Calu3 (cell line): ENCODE results near the gene TXNDC8. TPM values are rescaled to one million over a fixed set of nuclear protein-coding genes. Genes with fewer than 3 reads are reported as not detected.

Experiments
- BruUV-seq: library from RNA; stranded (reverse); fragments of 400-500 nt; replicated peaks from 2 replicates; lab custom pipeline; 2021; lab: Mats Ljungman, UMichigan
- CTCF ChIA-PET: fragments of 300-600 bp; sonication (Branson Sonifier 250); formaldehyde crosslinking; loops from one replicate; lab custom pipeline; 2022; ENCODE audit warnings: antibody characterized with exemption; lab: Charles Lee
- DNase-seq: peaks from one replicate; pipeline ENCODE4 v3.0.0; 2022
- H3K27ac Mint-ChIP-seq: one replicate; pipeline ENCODE4 v1.8.0; 2022; ENCODE audit warnings: mixed read lengths; ENCODE audit not compliant: unreplicated experiment
- H3K27me3 Mint-ChIP-seq: one replicate; pipeline ENCODE4 v1.8.0; 2022; ENCODE audit warnings: mixed read lengths; ENCODE audit not compliant: unreplicated experiment
- H3K36me3 Mint-ChIP-seq: one replicate; pipeline ENCODE4 v1.8.0; 2022; ENCODE audit warnings: mild to moderate bottlenecking, moderate library complexity, mixed read lengths; ENCODE audit not compliant: insufficient read depth, unreplicated experiment
- H3K4me1 Mint-ChIP-seq: one replicate; pipeline ENCODE4 v1.8.0; 2022; ENCODE audit warnings: mild to moderate bottlenecking, low read depth, mixed read lengths; ENCODE audit not compliant: unreplicated experiment
- H3K4me3 Mint-ChIP-seq: one replicate; pipeline ENCODE4 v1.8.0; 2022; ENCODE audit warnings: mild to moderate bottlenecking, low read depth, moderate library complexity, mixed read lengths; ENCODE audit not compliant: unreplicated experiment
- H3K9me3 Mint-ChIP-seq: one replicate; pipeline ENCODE4 v1.8.0; 2022; ENCODE audit warnings: low read depth, mixed read lengths; ENCODE audit not compliant: unreplicated experiment
- CTCF ChIP-seq: fragments of 200-600 bp; IDR thresholded peaks from one replicate; pipeline ENCODE4 v1.8.0; 2022; ENCODE audit warnings: antibody characterized with exemption; ENCODE audit not compliant: unreplicated experiment
- intact Hi-C: fragments of 100-400 bp; cut with micrococcal nuclease; formaldehyde crosslinking; loops from one replicate; pipeline ENCODE4 v1.10.0; 2022; ENCODE audit not compliant: unreplicated experiment
- total RNA-seq: library from RNA; stranded (reverse); gene quantifications from 2 replicates; pipeline ENCODE4 v1.2.3, GENCODE V29; 2022

TXNDC8 gene
- total RNA-seq, 1 experiment from 2014 or later: not detected

- H3K4me1 Mint-ChIP-seq: no peaks in the 10 kb centered on the region
- H3K27me3 Mint-ChIP-seq: no peaks in the 10 kb centered on the region
These were observed 28.0 kb downstream of the TXNDC8 start for GRCh38 chr9:110309681-110310080.

DNA sequence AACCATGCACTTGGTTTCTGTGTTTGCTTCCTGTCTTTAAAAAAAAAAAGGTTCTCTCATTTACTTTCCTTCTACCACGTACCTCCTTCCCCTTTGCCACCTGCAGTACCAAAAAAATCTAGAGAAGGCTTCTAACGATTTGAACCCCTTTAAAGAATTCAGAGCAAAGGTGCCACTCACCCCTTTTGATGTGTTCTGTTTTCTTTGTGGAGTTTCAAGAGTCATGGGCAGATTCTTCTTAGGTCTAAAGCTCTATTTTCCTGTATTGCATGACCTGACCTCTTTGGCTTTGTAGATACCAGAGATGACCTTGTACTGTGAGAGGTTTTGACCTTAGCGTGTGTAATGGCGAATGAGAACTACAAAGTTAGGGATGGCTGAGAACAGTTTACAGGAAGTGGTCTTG, 29.0 kb downstream of the TXNDC8 start:
- no peak for DNase-seq
- no peaks in the 10 kb centered on the region for H3K36me3 Mint-ChIP-seq

More at GRCh38 chr9:110309681-110310080, 28.0 kb downstream of the TXNDC8 start:
- TF ChIP-seq CTCF: no peak
- intact Hi-C loops: no loop called here
- Mint-ChIP-seq H3K36me3 (no peaks in the 10 kb centered on the region), H3K4me3 (no peak overlapping the region), H3K27ac (no peak overlapping the region), H3K9me3 (no peaks in the 10 kb centered on the region)
- no peak for DNase-seq
- CTCF ChIA-PET: no interaction called here
- BruUV-seq: no TSS peak

GRCh38 chr9:110307191-110307590, 30.5 kb downstream of the TXNDC8 start:
- H3K36me3 Mint-ChIP-seq: no peaks in the 10 kb centered on the region

More for the DNA sequence above, 29.0 kb downstream of the TXNDC8 start:
- no peak overlapping the region for H3K4me3 Mint-ChIP-seq
- H3K9me3 Mint-ChIP-seq: no peaks in the 10 kb centered on the region
- H3K27ac Mint-ChIP-seq: no peak overlapping the region
- intact Hi-C loops: no loop called here
- no peaks in the 10 kb centered on the region for H3K27me3 Mint-ChIP-seq
- CTCF ChIA-PET: no interaction called here
- H3K4me1 Mint-ChIP-seq: no peaks in the 10 kb centered on the region
- no TSS peak for BruUV-seq
- TF ChIP-seq CTCF: no peak

GRCh38 chr9:110303133-110303532, 34.5 kb downstream of the TXNDC8 start:
- no peak for TF ChIP-seq CTCF
- no peaks in the 10 kb centered on the region for H3K36me3 Mint-ChIP-seq
- no peaks in the 10 kb centered on the region for H3K9me3 Mint-ChIP-seq
- no peak for DNase-seq
- H3K27ac Mint-ChIP-seq: no peak overlapping the region
- H3K4me3 Mint-ChIP-seq: no peak overlapping the region
- no peaks in the 10 kb centered on the region for H3K4me1 Mint-ChIP-seq
- CTCF ChIA-PET: no interaction called here
- no peaks in the 10 kb centered on the region for H3K27me3 Mint-ChIP-seq
- intact Hi-C loops: no loop called here
- BruUV-seq: no TSS peak

More at GRCh38 chr9:110307191-110307590, 30.5 kb downstream of the TXNDC8 start:
- TF ChIP-seq CTCF: no peak
- DNase-seq: no peak
- no peak overlapping the region for H3K4me3 Mint-ChIP-seq
- H3K27me3 Mint-ChIP-seq: no peaks in the 10 kb centered on the region
- no peak overlapping the region for H3K27ac Mint-ChIP-seq
- intact Hi-C loops: no loop called here
- no peaks in the 10 kb centered on the region for H3K9me3 Mint-ChIP-seq
- no peaks in the 10 kb centered on the region for H3K4me1 Mint-ChIP-seq
- CTCF ChIA-PET: interaction anchor here (0.6 kb wide), 1 partner anchor 809 kb away, joined by 6 read pairs; no protein-coding TSS in a partner anchor
- BruUV-seq: no TSS peak
